Left lung (tissue), 10 donors: ENCODE measurements around the gene SLC26A4. TPM values are rescaled to one million over a fixed set of nuclear protein-coding genes. Genes with fewer than 3 reads are reported as not detected.

Experiments used
- ATAC-seq: fragments of 200-7000 bp; cut with Tn5 transposase; one replicate; pipeline ENCODE4 v1.9.1; 2020; ENCODE audit warnings: moderate library complexity
- DNase-seq, 4 donors: peaks; one replicate each; pipeline ENCODE4 v3.0.0-alpha.2; 2013 to 2020
- H3K27ac ChIP-seq, 2 donors: fragments of 200-600 bp; sonication (generic) in 1 of 2; one replicate each; pipeline versions ENCODE4 v1.5.0 to v1.8.0; 2020 to 2021
- H3K27me3 ChIP-seq, 2 donors: fragments of 200-600 bp; sonication (generic) in 1 of 2; one replicate each; pipeline versions ENCODE4 v1.5.0 to v1.8.0; 2020 to 2021
- H3K36me3 ChIP-seq, 2 donors: fragments of 200-600 bp; sonication (generic) in 1 of 2; one replicate each; pipeline versions ENCODE4 v1.5.0 to v1.8.0; 2020 to 2021
- H3K4me1 ChIP-seq, 2 donors: fragments of 200-600 bp; one replicate each; pipeline ENCODE4 v1.8.0; 2021
- H3K4me3 ChIP-seq, 2 donors: fragments of 200-600 bp; sonication (generic) in 1 of 2; one replicate each; pipeline versions ENCODE4 v1.5.0 to v1.8.0; 2020 to 2021; ENCODE audit warnings: mild to moderate bottlenecking in 1 of 2
- H3K9me3 ChIP-seq, 2 donors: fragments of 200-600 bp; sonication (generic) in 1 of 2; one replicate each; pipeline versions ENCODE4 v1.5.0 to v1.8.0; 2020 to 2021
- CTCF ChIP-seq, 2 donors: fragments of 200-600 bp; sonication (generic) in 1 of 2; IDR thresholded peaks; one replicate each; pipeline versions ENCODE4 v1.5.0 to v1.8.0; 2021; ENCODE audit warnings: antibody characterized with exemption in 2 of 2
- intact Hi-C, 2 donors: fragments of 100-400 bp; cut with DNase I; formaldehyde crosslinking; loops; one replicate each; pipeline versions ENCODE4 v1.11.2 to v1.14.2; 2022
- polyA plus RNA-seq, 6 donors: library from polyadenylated mRNA; unstranded; fragments of 120-200 nt; gene quantifications; one replicate each; pipeline ENCODE4 v1.2.1, GENCODE V29; 2013; ENCODE audit not compliant: insufficient read length in 6 of 6
- total RNA-seq, 2 donors: library from RNA; stranded (reverse); fragmentation: NEBNext Ultra II Directional; extraction: Animal tissue kit (Norgen Biotek cat#: 25700); gene quantifications; one replicate each; pipeline ENCODE4 v1.2.1, GENCODE V29; 2021
- donor health status: DM: no; HTN: yes; CAD: no.
- donor health status: DM: no; HTN: no; CAD: no.

Gene SLC26A4
- total and polyA plus RNA-seq, 8 donors = 0.82 to 2.5 (median 1.3) TPM

- ATAC-seq = no peak
- intact Hi-C loops = no loop called here
Measured at GRCh38 chr7:107715531-107715930, 54.9 kb downstream of the SLC26A4 start.

GRCh38 chr7:107718456-107719193 lies 58.0 kb downstream of the SLC26A4 start:
- no peak overlapping the region for H3K27ac ChIP-seq
- intact Hi-C loops = no loop called here
- no peaks in the 10 kb centered on the region for H3K4me1 ChIP-seq
- no peak overlapping the region for H3K4me3 ChIP-seq
- ATAC-seq (no peak), DNase-seq (no peak)
- no peaks in the 10 kb centered on the region for H3K27me3 ChIP-seq
- no peaks in the 10 kb centered on the region for H3K9me3 ChIP-seq
- TF ChIP-seq CTCF (IDR thresholded peaks at IDR 0.05) = no peak
- no peaks in the 10 kb centered on the region for H3K36me3 ChIP-seq

More at GRCh38 chr7:107715531-107715930, 54.9 kb downstream of the SLC26A4 start:
- no peaks in the 10 kb centered on the region for H3K4me1 ChIP-seq
- H3K36me3 ChIP-seq = no peaks in the 10 kb centered on the region
- no peak overlapping the region for H3K27ac ChIP-seq
- no peak for TF ChIP-seq CTCF (IDR thresholded peaks at IDR 0.05)
- no peak overlapping the region for H3K4me3 ChIP-seq
- no peaks in the 10 kb centered on the region for H3K9me3 ChIP-seq
- H3K27me3 ChIP-seq = no peaks in the 10 kb centered on the region
- no peak for DNase-seq

GRCh38 chr7:107721286-107721685 lies 60.7 kb downstream of the SLC26A4 start:
- ATAC-seq (no peak), DNase-seq (no peak)
- intact Hi-C loops = no loop called here

GRCh38 chr7:107723255-107723654 lies 62.6 kb downstream of the SLC26A4 start:
- Histone ChIP-seq H3K4me1 (no peaks in the 10 kb centered on the region), H3K36me3 (no peaks in the 10 kb centered on the region), H3K27me3 (peaks cover 4 to 8% of the 10 kb centered on the region in 2 donors), H3K9me3 (no peaks in the 10 kb centered on the region), H3K27ac (no peak overlapping the region), H3K4me3 (no peak overlapping the region)
- intact Hi-C loops = no loop called here
- ATAC-seq (no peak), DNase-seq (no peak)
- no peak for TF ChIP-seq CTCF (IDR thresholded peaks at IDR 0.05)

More at GRCh38 chr7:107721286-107721685, 60.7 kb downstream of the SLC26A4 start:
- TF ChIP-seq CTCF (IDR thresholded peaks at IDR 0.05) = no peak
- no peaks in the 10 kb centered on the region for H3K9me3 ChIP-seq
- H3K27me3 ChIP-seq = no peaks in the 10 kb centered on the region
- no peak overlapping the region for H3K4me3 ChIP-seq
- no peaks in the 10 kb centered on the region for H3K4me1 ChIP-seq
- no peak overlapping the region for H3K27ac ChIP-seq
- H3K36me3 ChIP-seq = no peaks in the 10 kb centered on the region

GRCh38 chr7:107725138-107725740 lies 64.6 kb downstream of the SLC26A4 start:
- DNase-seq (peak in 2 of 4 donors; percentile 30 to 65), ATAC-seq (peak; percentile 72)
- no peaks in the 10 kb centered on the region for H3K4me1 ChIP-seq
- H3K27ac ChIP-seq = no peak overlapping the region
- peak; percentile 51 to 59 for TF ChIP-seq CTCF (IDR thresholded peaks at IDR 0.05)
- no peak overlapping the region for H3K4me3 ChIP-seq
- no peaks in the 10 kb centered on the region for H3K36me3 ChIP-seq
- no peaks in the 10 kb centered on the region for H3K9me3 ChIP-seq
- H3K27me3 ChIP-seq = peaks cover 4 to 9% of the 10 kb centered on the region in 2 donors
- intact Hi-C loops = loop anchor here in 1 of 2 donors (5.0 kb wide), 1 partner anchor 263 kb away; no protein-coding TSS in a partner anchor
